K562 treated with DMSO at 1 percent for 4 hours (cell line): ENCODE data around the gene UHRF2. TPM values are rescaled to one million over a fixed set of nuclear protein-coding genes. Genes with fewer than 3 reads are reported as not detected.

Source experiments
- total RNA-seq: library from RNA; unstranded; fragments of 300-600 nt; gene quantifications from 2 replicates; pipeline ENCODE4 v1.2.3, GENCODE V29; 2022; ENCODE audit not compliant: insufficient read depth

Gene UHRF2, protein sequence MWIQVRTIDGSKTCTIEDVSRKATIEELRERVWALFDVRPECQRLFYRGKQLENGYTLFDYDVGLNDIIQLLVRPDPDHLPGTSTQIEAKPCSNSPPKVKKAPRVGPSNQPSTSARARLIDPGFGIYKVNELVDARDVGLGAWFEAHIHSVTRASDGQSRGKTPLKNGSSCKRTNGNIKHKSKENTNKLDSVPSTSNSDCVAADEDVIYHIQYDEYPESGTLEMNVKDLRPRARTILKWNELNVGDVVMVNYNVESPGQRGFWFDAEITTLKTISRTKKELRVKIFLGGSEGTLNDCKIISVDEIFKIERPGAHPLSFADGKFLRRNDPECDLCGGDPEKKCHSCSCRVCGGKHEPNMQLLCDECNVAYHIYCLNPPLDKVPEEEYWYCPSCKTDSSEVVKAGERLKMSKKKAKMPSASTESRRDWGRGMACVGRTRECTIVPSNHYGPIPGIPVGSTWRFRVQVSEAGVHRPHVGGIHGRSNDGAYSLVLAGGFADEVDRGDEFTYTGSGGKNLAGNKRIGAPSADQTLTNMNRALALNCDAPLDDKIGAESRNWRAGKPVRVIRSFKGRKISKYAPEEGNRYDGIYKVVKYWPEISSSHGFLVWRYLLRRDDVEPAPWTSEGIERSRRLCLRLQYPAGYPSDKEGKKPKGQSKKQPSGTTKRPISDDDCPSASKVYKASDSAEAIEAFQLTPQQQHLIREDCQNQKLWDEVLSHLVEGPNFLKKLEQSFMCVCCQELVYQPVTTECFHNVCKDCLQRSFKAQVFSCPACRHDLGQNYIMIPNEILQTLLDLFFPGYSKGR
- total RNA-seq: 7.8 and 8.5 TPM in 2 replicates

GRCh38 chr9:6412487-6413364, at the start of gene UHRF2:
Gene UHRF2 (plus strand): TSS chr9:6413199. CDS start chr9:6413491, 292 bp downstream.

Other genes with a start within 250 kb of the UHRF2 start
- not detected in 2 replicates for gene IL33, start 197.4 kb upstream of the UHRF2 start, total RNA-seq
- gene TPD52L3, start 84.8 kb upstream of the UHRF2 start, total RNA-seq: not detected in 2 replicates
- gene GLDC, start 232.5 kb downstream of the UHRF2 start, total RNA-seq: not detected in 2 replicates